Measurements from ENCODE around the gene STX1B. TPM values are rescaled to one million over a fixed set of nuclear protein-coding genes. Genes with fewer than 3 reads are reported as not detected.

The STX1B gene
- total and polyA plus RNA-seq, 2 of the 8 experiments (the other 6 are each of a cell fraction or from before 2014, with no cell fraction given) = 8.9 to 20.2 TPM

GRCh38 chr16:31003744-31004143 lies 6.7 kb downstream of the STX1B start:
- no peaks in the 10 kb centered on the region for H3K27me3 ChIP-seq (replicated peaks in 1 of 4; ENCODE audit: control insufficient read depth in 3 of 4, extremely low read depth in 1 of 4, insufficient read depth in 3 of 4, low read length in 3 of 4)
- DNase-seq (ENCODE audit: low read depth in 1 of 2, low spot score in 2 of 2) (no peak), FAIRE-seq (no peak)
- H3K27ac ChIP-seq (ENCODE audit: low read depth, low read length) = no peak overlapping the region
- H2BK20ac ChIP-seq (ENCODE audit: low read length) = no peak overlapping the region
- H3K23me2 ChIP-seq (ENCODE audit: low read depth, low read length) = no peaks in the 10 kb centered on the region
- no peak overlapping the region for H3K9ac ChIP-seq (replicated peaks in 1 of 4; ENCODE audit: extremely low read depth in 1 of 4, low read depth in 3 of 4, low read length in 3 of 4)
- ChIA-PET CTCF (ENCODE audit: partially characterized antibody) (interaction anchor here (2.2 to 2.5 kb wide), 2 partner anchors 18 to 50 kb away, joined by 7 to 12 read pairs; partner anchors contain the start of gene HSD3B7), POLR2A (ENCODE audit: partially characterized antibody) (interaction anchor here (1.5 to 3.0 kb wide), 3 partner anchors 18 to 179 kb away, joined by 3 to 14 read pairs (median 6); partner anchors contain the start of gene HSD3B7)
- no peak overlapping the region for H3K23ac ChIP-seq (ENCODE audit: insufficient read length)
- no peak overlapping the region for H4K91ac ChIP-seq (replicated peaks; ENCODE audit: insufficient read length, low read length)
- no peak overlapping the region for H3K4me2 ChIP-seq (ENCODE audit: insufficient read depth in 1 of 2, low read depth in 2 of 2, low read length in 2 of 2)
- no peak overlapping the region for H2AK5ac ChIP-seq (ENCODE audit: low read depth, low read length)
- no peaks in the 10 kb centered on the region for H3K9me3 ChIP-seq (ENCODE audit: insufficient read depth in 2 of 2, low read depth in 1 of 2, low read length in 1 of 2)
- 81% methylated on average over 6 of the region's 6 CpGs; no CpG with 5 or more reads in 1 of the 2 experiments for WGBS, 2 experiments (ENCODE audit: extremely low coverage in 1 of 2, insufficient coverage in 1 of 2, insufficient read length in 1 of 2, insufficient replicate concordance in 2 of 2, low coverage in 1 of 2, low lambda C conversion rate in 2 of 2, missing lambda C conversion rate in 1 of 2)
- H3K14ac ChIP-seq (ENCODE audit: insufficient read length) = no peak overlapping the region
- H2BK5ac ChIP-seq (ENCODE audit: low read depth, low read length) = no peak overlapping the region
- H2BK120ac ChIP-seq (replicated peaks; ENCODE audit: low read depth, low read length) = no peak overlapping the region
- no peak overlapping the region for H4K5ac ChIP-seq (ENCODE audit: insufficient read length, low read depth, low read length)
- H4K20me1 ChIP-seq (replicated peaks in 1 of 2; ENCODE audit: control insufficient read depth in 1 of 2, insufficient read depth in 2 of 2, low read length in 2 of 2) = peaks cover 0 to 4% of the 10 kb centered on the region in 2 experiments
- TF ChIP-seq CTCF (IDR thresholded peaks at IDR 0.05; ENCODE audit: control extremely low read depth in 1 of 3, insufficient read depth in 1 of 3, low read depth in 1 of 3, low read length in 3 of 3) = no peak
- H3K18ac ChIP-seq (ENCODE audit: extremely low read depth, low read length) = no peak overlapping the region
- no peak overlapping the region for H2BK12ac ChIP-seq (ENCODE audit: low read depth, low read length)
- no peaks in the 10 kb centered on the region for H3K36me3 ChIP-seq (ENCODE audit: control insufficient read depth in 2 of 4, insufficient read depth in 4 of 4, low read length in 3 of 4)
- 0 out of 2 replicates have a peak, but pooled peaks cover 8% of the 10 kb centered on the region for H3K79me1 ChIP-seq (ENCODE audit: low read depth, low read length)
- no peak overlapping the region for H3K56ac ChIP-seq (replicated peaks; ENCODE audit: insufficient read length, low read depth, low read length)
- H3K4me1 ChIP-seq (replicated peaks in 1 of 4; ENCODE audit: control insufficient read depth in 3 of 4, insufficient read depth in 4 of 4, low read length in 3 of 4) = peaks cover 0 to 4% (median 2%) of the 10 kb centered on the region in 4 experiments; a peak in 4 of 7 replicates
- no peak overlapping the region for H3K4me3 ChIP-seq (ENCODE audit: extremely low read depth in 1 of 4, insufficient read depth in 2 of 4, low read depth in 3 of 4, low read length in 4 of 4)
- H3K4ac ChIP-seq (replicated peaks; ENCODE audit: insufficient read length, low read depth, low read length) = no peak overlapping the region
- no peak overlapping the region for H2AFZ ChIP-seq (ENCODE audit: low read length)
- H2BK15ac ChIP-seq (ENCODE audit: low read length) = no peak overlapping the region
- no peaks in the 10 kb centered on the region for H3K79me2 ChIP-seq (ENCODE audit: control insufficient read depth in 1 of 2, insufficient read depth in 2 of 2, low read length in 2 of 2)
- no peak overlapping the region for H4K8ac ChIP-seq (ENCODE audit: extremely low read depth, insufficient read depth, low read length)
